Fibroblast of skin of scalp (primary cell): ENCODE data around the gene PRR36.
"Not testable (repeated sequence)": the region's sequence is repeated elsewhere in the genome, so short reads cannot be mapped to it uniquely, and the experiment has no call there.

Experiments
- DNase-seq: peaks from one replicate; pipeline ENCODE4 v3.0.0-alpha.2; 2013

The PRR36 gene

GRCh38 chr19:7870571-7871436 lies 3.4 kb downstream of the PRR36 start:
- DNase-seq: peak; percentile 34

GRCh38 chr19:7869910-7870511 lies 4.2 kb downstream of the PRR36 start:
- DNase-seq: peak; percentile 32

GRCh38 chr19:7869453-7869909 lies 4.7 kb downstream of the PRR36 start:
- DNase-seq: peak; percentile 31

- peak; percentile 55 for DNase-seq
Observed at GRCh38 chr19:7868671-7869452, 5.3 kb downstream of the PRR36 start.

GRCh38 chr19:7868326-7868670 lies 5.9 kb downstream of the PRR36 start:
- no peak for DNase-seq

GRCh38 chr19:7867092-7867844 lies 6.9 kb downstream of the PRR36 start:
- DNase-seq: no peak

GRCh38 chr19:7866399-7867091 lies 7.6 kb downstream of the PRR36 start:
- DNase-seq: no peak

- DNase-seq: no peak
Observed at GRCh38 chr19:7865262-7865911, 8.8 kb downstream of the PRR36 start.

GRCh38 chr19:7864690-7865074 lies 9.5 kb downstream of the PRR36 start:
- DNase-seq: no peak

- DNase-seq: no peak
Observed at GRCh38 chr19:7863971-7864689, 10.1 kb downstream of the PRR36 start.

GRCh38 chr19:7863157-7863970 lies 10.8 kb downstream of the PRR36 start:
- DNase-seq: no peak

GRCh38 chr19:7862413-7862951 lies 11.7 kb downstream of the PRR36 start:
- peak; percentile 54 for DNase-seq

GRCh38 chr19:7861619-7862412 lies 12.4 kb downstream of the PRR36 start:
- DNase-seq: no peak

GRCh38 chr19:7860714-7861618 lies 13.2 kb downstream of the PRR36 start:
- no peak for DNase-seq

- DNase-seq: no peak
Observed at GRCh38 chr19:7859831-7860713, 14.1 kb downstream of the PRR36 start.

GRCh38 chr19:7859087-7859486 lies 15.1 kb downstream of the PRR36 start:
- not testable (repeated sequence) for DNase-seq
